Measurements from ENCODE around the gene RFX3. TPM values are rescaled to one million over a fixed set of nuclear protein-coding genes. Genes with fewer than 3 reads are reported as not detected.

RFX3 gene
- total RNA-seq, 1 experiment from 2014 or later = 4.5 TPM

- no peak overlapping the region for H2AFZ ChIP-seq (ENCODE audit: low read length)
- ChIA-PET POLR2A (ENCODE audit: unreplicated experiment) (no interaction called here), CTCF (no interaction called here)
- TF ChIP-seq EZH2 (IDR thresholded peaks at IDR 0.05; ENCODE audit: low read length, unreplicated experiment) (no peak), EZH2phosphoT487 (IDR thresholded peaks at IDR 0.05; ENCODE audit: borderline replicate concordance, low read length) (no peak), CTCF (conservative IDR thresholded peaks at IDR 0.05; ENCODE audit: low read depth, low read length) (no peak)
- no peaks in the 10 kb centered on the region for H3K4me1 ChIP-seq (ENCODE audit: insufficient read depth, low read length)
- H3K4me2 ChIP-seq (ENCODE audit: low read length) = no peak overlapping the region
- H3K27me3 ChIP-seq (ENCODE audit: low read length) = no peaks in the 10 kb centered on the region
- no peaks in the 10 kb centered on the region for H3K36me3 ChIP-seq (ENCODE audit: low read depth, low read length)
- no peaks in the 10 kb centered on the region for H3K9me3 ChIP-seq (ENCODE audit: low read length)
- no peak overlapping the region for H3K9ac ChIP-seq (ENCODE audit: low read length)
- no peaks in the 10 kb centered on the region for H3K79me2 ChIP-seq (ENCODE audit: low read length)
- ATAC-seq (no peak), DNase-seq (no peak)
- H3K9me2 ChIP-seq (replicated peaks; ENCODE audit: low read length) = no peaks in the 10 kb centered on the region
- BruUV-seq (replicated peaks) = no TSS peak
- intact Hi-C loops (cut with micrococcal nuclease) = no loop called here
- H3K27ac ChIP-seq (ENCODE audit: low read length) = no peak overlapping the region
- no peak overlapping the region for H3K4me3 ChIP-seq (ENCODE audit: low read length)
- H4K20me1 ChIP-seq (ENCODE audit: low read length) = no peaks in the 10 kb centered on the region
- H3F3A ChIP-seq (ENCODE audit: low read length, unreplicated experiment) = no peaks in the 10 kb centered on the region
Measured at GRCh38 chr9:3271157-3271556, 254.6 kb downstream of the RFX3 start.

GRCh38 chr9:3268223-3268622 lies 257.6 kb downstream of the RFX3 start:
- ATAC-seq = no peak
- Histone ChIP-seq H3K36me3 (ENCODE audit: low read depth, low read length) (no peaks in the 10 kb centered on the region), H3K9ac (ENCODE audit: low read length) (no peak overlapping the region), H3F3A (ENCODE audit: low read length, unreplicated experiment) (no peaks in the 10 kb centered on the region), H2AFZ (ENCODE audit: low read length) (no peak overlapping the region), H3K4me3 (ENCODE audit: low read length) (no peak overlapping the region), H3K79me2 (ENCODE audit: low read length) (no peaks in the 10 kb centered on the region), H4K20me1 (ENCODE audit: low read length) (no peaks in the 10 kb centered on the region), H3K27ac (ENCODE audit: low read length) (no peak overlapping the region), H3K9me3 (ENCODE audit: low read length) (no peaks in the 10 kb centered on the region), H3K27me3 (ENCODE audit: low read length) (no peaks in the 10 kb centered on the region), H3K4me2 (ENCODE audit: low read length) (no peak overlapping the region), H3K9me2 (replicated peaks; ENCODE audit: low read length) (no peaks in the 10 kb centered on the region), H3K4me1 (ENCODE audit: insufficient read depth, low read length) (no peaks in the 10 kb centered on the region)
- intact Hi-C loops (cut with micrococcal nuclease) = no loop called here
- no TSS peak for BruUV-seq (replicated peaks)
- POLR2A ChIA-PET (ENCODE audit: unreplicated experiment) = interaction anchor here (0.6 kb wide), 1 partner anchor 432 kb away, joined by 3 read pairs; no protein-coding TSS in a partner anchor
- CTCF ChIA-PET = no interaction called here
- DNase-seq = no peak
- TF ChIP-seq CTCF (conservative IDR thresholded peaks at IDR 0.05; ENCODE audit: low read depth, low read length) (no peak), EZH2phosphoT487 (IDR thresholded peaks at IDR 0.05; ENCODE audit: borderline replicate concordance, low read length) (no peak), EZH2 (IDR thresholded peaks at IDR 0.05; ENCODE audit: low read length, unreplicated experiment) (no peak)

GRCh38 chr9:3263698-3264097 lies 262.1 kb downstream of the RFX3 start:
- CTCF ChIA-PET = no interaction called here
- Histone ChIP-seq H3K36me3 (ENCODE audit: low read depth, low read length) (no peaks in the 10 kb centered on the region), H3K4me2 (ENCODE audit: low read length) (no peak overlapping the region), H3K9me3 (ENCODE audit: low read length) (no peaks in the 10 kb centered on the region), H3K27ac (ENCODE audit: low read length) (no peak overlapping the region), H3K4me1 (ENCODE audit: insufficient read depth, low read length) (peaks cover 8% of the 10 kb centered on the region; the same call in 1 of the 2 replicates), H3K9me2 (replicated peaks; ENCODE audit: low read length) (no peaks in the 10 kb centered on the region), H3F3A (ENCODE audit: low read length, unreplicated experiment) (no peaks in the 10 kb centered on the region), H3K27me3 (ENCODE audit: low read length) (no peaks in the 10 kb centered on the region), H3K9ac (ENCODE audit: low read length) (no peak overlapping the region), H3K4me3 (ENCODE audit: low read length) (no peak overlapping the region), H2AFZ (ENCODE audit: low read length) (no peak overlapping the region), H3K79me2 (ENCODE audit: low read length) (no peaks in the 10 kb centered on the region), H4K20me1 (ENCODE audit: low read length) (no peaks in the 10 kb centered on the region)
- no peak for TF ChIP-seq CTCF (conservative IDR thresholded peaks at IDR 0.05; ENCODE audit: low read depth, low read length)
- TF ChIP-seq EZH2phosphoT487 (IDR thresholded peaks at IDR 0.05; ENCODE audit: borderline replicate concordance, low read length) = no peak
- TF ChIP-seq EZH2 (IDR thresholded peaks at IDR 0.05; ENCODE audit: low read length, unreplicated experiment) = no peak
- BruUV-seq (replicated peaks) = no TSS peak
- ATAC-seq (no peak), DNase-seq (no peak)
- POLR2A ChIA-PET (ENCODE audit: unreplicated experiment) = no interaction called here
- intact Hi-C loops (cut with micrococcal nuclease) = no loop called here
